OCI-LY7 (cell line): Measurements from ENCODE around the gene MYO3A.

Experiments used
- CTCF ChIP-seq: fragments of 200-600 bp; sonication (generic); conservative IDR thresholded peaks from 2 replicates; pipeline ENCODE4 v1.5.1; 2014; ENCODE audit warnings: mild to moderate bottlenecking, antibody characterized with exemption, low read length, moderate library complexity, mixed read lengths
- EZH2phosphoT487 ChIP-seq: fragments of 200-600 bp; sonication (generic); IDR thresholded peaks from 2 replicates; pipeline ENCODE4 v1.6.1; 2018; ENCODE audit warnings: low read depth, borderline replicate concordance, mild to moderate bottlenecking, mixed run types, antibody characterized with exemption, low read length, moderate library complexity, mixed read lengths

DNA sequence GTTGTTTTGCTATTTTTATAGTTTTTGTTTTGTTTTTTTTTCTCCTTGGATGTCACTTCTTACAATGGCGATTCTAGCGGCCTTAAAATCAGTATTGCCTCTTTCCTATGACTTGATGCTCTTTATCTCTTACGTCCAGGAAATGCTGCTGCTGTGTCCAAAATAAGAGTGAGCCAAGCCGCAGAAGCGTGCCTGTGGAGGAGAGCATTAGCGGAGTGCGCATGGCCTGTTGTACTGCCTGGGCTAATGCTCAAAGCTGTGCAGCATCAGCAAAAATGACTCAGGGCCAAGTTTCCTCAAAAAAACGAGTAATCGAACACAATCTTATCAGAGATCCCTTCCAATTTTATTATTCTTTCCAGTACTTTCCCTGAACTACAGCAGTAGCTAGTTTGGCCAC, 264.1 kb downstream of the MYO3A start:
- TF ChIP-seq CTCF (no peak), EZH2phosphoT487 (no peak)
